DMS 273 (cell line): Measurements from ENCODE around the gene ZFPM1.
"Not testable (repeated sequence)": the region's sequence is repeated elsewhere in the genome, so short reads cannot be mapped to it uniquely, and the experiment has no call there.

Experiments used
- DNase-seq: peaks from one replicate; lab custom pipeline; 2025; ENCODE audit not compliant: unreplicated experiment; lab: John Stamatoyannopoulos, UW

The ZFPM1 gene

GRCh38 chr16:88510091-88510994, 57.3 kb downstream of the ZFPM1 start:
- peak; percentile 91 for DNase-seq

- DNase-seq: no peak
Measured at GRCh38 chr16:88511060-88511459, 58.0 kb downstream of the ZFPM1 start.

GRCh38 chr16:88511906-88512305, 58.8 kb downstream of the ZFPM1 start:
- DNase-seq: no peak

- no peak for DNase-seq
Measured at GRCh38 chr16:88512728-88513696, 59.9 kb downstream of the ZFPM1 start.

- no peak for DNase-seq
Measured at GRCh38 chr16:88514070-88514469, 61.0 kb downstream of the ZFPM1 start.

- no peak for DNase-seq
Measured at GRCh38 chr16:88514526-88515232, 61.6 kb downstream of the ZFPM1 start.

- DNase-seq: no peak
Measured at GRCh38 chr16:88515371-88515770, 62.3 kb downstream of the ZFPM1 start.

GRCh38 chr16:88515925-88516594, 63.0 kb downstream of the ZFPM1 start:
- DNase-seq: no peak

- DNase-seq: no peak
Measured at GRCh38 chr16:88516601-88517061, 63.6 kb downstream of the ZFPM1 start.

GRCh38 chr16:88517208-88517774, 64.2 kb downstream of the ZFPM1 start:
- not testable (repeated sequence) for DNase-seq

- not testable (repeated sequence) for DNase-seq
Measured at GRCh38 chr16:88518411-88519111, 65.5 kb downstream of the ZFPM1 start.

GRCh38 chr16:88519240-88519639, 66.2 kb downstream of the ZFPM1 start:
- DNase-seq: no peak

GRCh38 chr16:88519938-88520653, 67.0 kb downstream of the ZFPM1 start:
- no peak for DNase-seq

- no peak for DNase-seq
Measured at GRCh38 chr16:88521674-88522073, 68.6 kb downstream of the ZFPM1 start.

GRCh38 chr16:88522276-88522949, 69.3 kb downstream of the ZFPM1 start:
- no peak for DNase-seq

- DNase-seq: peak; percentile 45
Measured at GRCh38 chr16:88523309-88524161, 70.5 kb downstream of the ZFPM1 start.

- peak; percentile 45 for DNase-seq
Measured at GRCh38 chr16:88524274-88524972, 71.3 kb downstream of the ZFPM1 start.
